ENCODE measurements around the gene CORO6. TPM values are rescaled to one million over a fixed set of nuclear protein-coding genes. Genes with fewer than 3 reads are reported as not detected.

The CORO6 gene
- total and polyA plus RNA-seq, 2 of the 13 experiments (the other 11 are each of a cell fraction or from before 2014, with no cell fraction given): 0.42 to 0.82 TPM

- TF ChIP-seq NRL (CRISPR knock-in tag; IDR thresholded peaks at IDR 0.05; ENCODE audit: borderline replicate concordance): no peak
- no peak for TF ChIP-seq ZBTB49 (CRISPR knock-in tag; IDR thresholded peaks at IDR 0.05; ENCODE audit: borderline replicate concordance)
- TF ChIP-seq CC2D1A (CRISPR knock-in tag; IDR thresholded peaks at IDR 0.05): no peak
- no peak for TF ChIP-seq ARNT2 (CRISPR knock-in tag; IDR thresholded peaks at IDR 0.05; ENCODE audit: low read depth)
- TF ChIP-seq ESRRA (CRISPR knock-in tag; IDR thresholded peaks at IDR 0.05; ENCODE audit: low read depth): peak; percentile 20; the same call in 1 of the 2 replicates
- no peak for TF ChIP-seq ZNF564 (CRISPR knock-in tag; IDR thresholded peaks at IDR 0.05)
- no peak for TF ChIP-seq PBX3 (CRISPR knock-in tag; IDR thresholded peaks at IDR 0.05; ENCODE audit: borderline replicate concordance)
- no peak for TF ChIP-seq HNRNPK (IDR thresholded peaks at IDR 0.05; ENCODE audit: low read depth, low read length, poor library complexity, severe bottlenecking)
- 0 out of 2 replicates have a peak, but pooled peaks have one; percentile 8 for TF ChIP-seq ZNF776 (CRISPR knock-in tag; IDR thresholded peaks at IDR 0.05)
- no peak for TF ChIP-seq ZNF775 (CRISPR knock-in tag; IDR thresholded peaks at IDR 0.05; ENCODE audit: borderline replicate concordance)
- TF ChIP-seq ZNF792 (CRISPR knock-in tag; IDR thresholded peaks at IDR 0.05): peak; percentile 48; the same call in 1 of the 2 replicates
- no peak for TF ChIP-seq MIER3 (CRISPR knock-in tag; IDR thresholded peaks at IDR 0.05; ENCODE audit: borderline replicate concordance)
- no peak for TF ChIP-seq ZNF660 (CRISPR knock-in tag; IDR thresholded peaks at IDR 0.05; ENCODE audit: borderline replicate concordance, low read depth)
- TF ChIP-seq ZNF512 (CRISPR knock-in tag; IDR thresholded peaks at IDR 0.05): no peak
- TF ChIP-seq ZNF3 (CRISPR knock-in tag; IDR thresholded peaks at IDR 0.05): no peak
- TF ChIP-seq SALL1 (CRISPR knock-in tag; IDR thresholded peaks at IDR 0.05): peak; percentile 13; the same call in 1 of the 2 replicates
- no peak; the same call in none of the 2 replicates for TF ChIP-seq HBP1 (CRISPR knock-in tag; IDR thresholded peaks at IDR 0.05; ENCODE audit: low read depth)
- no peak for TF ChIP-seq KLF15 (CRISPR knock-in tag; IDR thresholded peaks at IDR 0.05; ENCODE audit: borderline replicate concordance)
Observed at GRCh38 chr17:29591737-29592608, 30.7 kb downstream of the CORO6 start (continued).
